SK-N-SH treated with all-trans-retinoic acid at 6 μM for 48 hours (cell line): ENCODE data around the gene ADCK1.

Experiments used
- ARNTL ChIP-seq: fragments of 450-650 bp; formaldehyde crosslinking; IDR thresholded peaks from 2 replicates; pipeline ENCODE4 v1.5.0; 2020; ENCODE audit warnings: low read depth, mild to moderate bottlenecking, moderate library complexity, borderline replicate concordance
- BACH2 ChIP-seq: fragments of 250-450 bp; sonication (Bioruptor Pico); IDR thresholded peaks from 2 replicates; pipeline ENCODE4 v1.9.0; 2021; ENCODE audit warnings: mild to moderate bottlenecking, borderline replicate concordance
- CREB5 ChIP-seq: fragments of 250-450 bp; sonication (Bioruptor Pico); IDR thresholded peaks from 2 replicates; pipeline ENCODE4 v1.5.1; 2020; ENCODE audit warnings: low read depth, mild to moderate bottlenecking, moderate library complexity
- CSDC2 ChIP-seq: fragments of 250-450 bp; sonication (Bioruptor Pico); IDR thresholded peaks from 2 replicates; pipeline ENCODE4 v1.5.0; 2020; ENCODE audit warnings: mild to moderate bottlenecking, moderate library complexity
- GLIS3 ChIP-seq: fragments of 250-450 bp; sonication (Bioruptor Pico); IDR thresholded peaks from 2 replicates; pipeline ENCODE4 v1.5.0; 2020; ENCODE audit warnings: mild to moderate bottlenecking, moderate library complexity
- PATZ1 ChIP-seq: fragments of 250-450 bp; sonication (Bioruptor Pico); IDR thresholded peaks from 2 replicates; pipeline ENCODE4 v1.8.0; 2020; ENCODE audit warnings: mild to moderate bottlenecking, moderate library complexity, borderline replicate concordance
- SNAI2 ChIP-seq: fragments of 250-450 bp; sonication (Bioruptor Pico); IDR thresholded peaks from 2 replicates; pipeline ENCODE4 v1.5.0; 2020; ENCODE audit warnings: mild to moderate bottlenecking, moderate library complexity
- TCF4 ChIP-seq: fragments of 250-450 bp; sonication (Bioruptor Pico); IDR thresholded peaks from 2 replicates; pipeline ENCODE4 v1.8.0; 2021; ENCODE audit warnings: mild to moderate bottlenecking, moderate library complexity, borderline replicate concordance
- TOX ChIP-seq: fragments of 250-450 bp; sonication (Bioruptor Pico); IDR thresholded peaks from 2 replicates; pipeline ENCODE4 v1.8.0; 2021; ENCODE audit warnings: mild to moderate bottlenecking, moderate library complexity, borderline replicate concordance
- ZC3H10 ChIP-seq: fragments of 250-450 bp; sonication (Bioruptor Pico); IDR thresholded peaks from 2 replicates; pipeline ENCODE4 v1.5.1; 2021; ENCODE audit warnings: mild to moderate bottlenecking, moderate library complexity
- ZFP3 ChIP-seq: fragments of 250-450 bp; sonication (Bioruptor Pico); IDR thresholded peaks from 2 replicates; pipeline ENCODE4 v1.5.0; 2020; ENCODE audit warnings: mild to moderate bottlenecking, moderate library complexity
- ZFP30 ChIP-seq: fragments of 450-650 bp; formaldehyde crosslinking; IDR thresholded peaks from 2 replicates; pipeline ENCODE4 v1.5.0; 2022; ENCODE audit warnings: mild to moderate bottlenecking, moderate library complexity
- ZNF565 ChIP-seq: fragments of 450-650 bp; formaldehyde crosslinking; conservative IDR thresholded peaks from 2 replicates; pipeline ENCODE4 v1.5.0; 2020; ENCODE audit warnings: low read depth, mild to moderate bottlenecking, moderate library complexity
- ZNF70 ChIP-seq: fragments of 450-650 bp; formaldehyde crosslinking; IDR thresholded peaks from 2 replicates; pipeline ENCODE4 v1.5.0; 2020; ENCODE audit warnings: mild to moderate bottlenecking, moderate library complexity

GRCh38 chr14:77761205-77761931 lies 38.5 kb upstream of the ADCK1 start:
- TF ChIP-seq PATZ1 (no peak), CREB5 (CRISPR knock-in tag) (no peak), ZNF565 (no peak), SNAI2 (CRISPR knock-in tag) (no peak), ZC3H10 (CRISPR knock-in tag) (no peak), ZFP30 (CRISPR knock-in tag) (no peak), CSDC2 (CRISPR knock-in tag) (no peak), TOX (CRISPR knock-in tag) (no peak), ARNTL (CRISPR knock-in tag) (no peak), ZNF70 (no peak), TCF4 (no peak), ZFP3 (CRISPR knock-in tag) (no peak), GLIS3 (no peak), BACH2 (CRISPR knock-in tag) (no peak)
